Stimulated activated naive CD4-positive, alpha-beta T cell (primary cell): ENCODE data around the gene ZNF837.

Experiments
- DNase-seq, 6 experiments: peaks; one replicate each; lab custom pipeline; 2025; lab: John Stamatoyannopoulos, UW

Gene ZNF837

GRCh38 chr19:58318297-58318696 lies 62.5 kb downstream of the ZNF837 start:
- DNase-seq, result no peak
